GM12864 (cell line): Measurements from ENCODE around the gene RPL18.

ENCODE experiments used
- DNase-seq: peaks from one replicate; pipeline ENCODE4 v3.0.0-alpha.2; 2011; ENCODE audit warnings: low read depth
- H3K4me3 ChIP-seq: 2 replicates; pipeline ENCODE4 v1.5.1; 2011; ENCODE audit warnings: mild to moderate bottlenecking, low read depth, low read length, control low read depth
- CTCF ChIP-seq: IDR thresholded peaks from 2 replicates; pipeline ENCODE4 v1.5.1; 2011; ENCODE audit warnings: low read depth, mild to moderate bottlenecking, moderate library complexity, low read length, control low read depth, inconsistent platforms; ENCODE audit errors: missing control alignments

RPL18 gene

GRCh38 chr19:48644355-48644754, 25.4 kb upstream of the RPL18 start:
- no peak for DNase-seq
- TF ChIP-seq CTCF, result no peak
- no peak overlapping the region for H3K4me3 ChIP-seq

DNA sequence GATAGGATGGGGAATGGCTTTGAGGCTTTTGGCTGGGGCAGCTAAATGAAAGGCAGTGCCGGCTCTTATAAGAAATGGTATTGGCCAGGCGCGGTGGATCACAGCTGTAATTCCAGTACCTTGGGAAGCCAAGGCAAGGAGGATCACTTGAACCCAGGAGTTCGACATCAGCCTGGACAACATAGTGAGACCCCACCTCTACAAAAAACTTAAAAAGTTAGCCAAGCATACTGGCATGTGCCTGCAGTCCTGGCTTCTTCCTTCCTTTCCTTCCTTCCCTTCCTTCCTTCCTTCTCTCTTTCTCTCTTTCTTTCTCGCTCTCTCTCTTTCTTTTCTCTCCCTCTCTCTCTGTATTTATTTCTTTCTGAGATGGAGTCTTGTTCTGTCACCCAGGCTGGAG, 23.9 kb upstream of the RPL18 start:
- no peak overlapping the region for H3K4me3 ChIP-seq
- no peak for DNase-seq
- TF ChIP-seq CTCF, result no peak

GRCh38 chr19:48641850-48642249, 22.9 kb upstream of the RPL18 start:
- no peak for DNase-seq
- no peak for TF ChIP-seq CTCF
- H3K4me3 ChIP-seq, result no peak overlapping the region

DNA sequence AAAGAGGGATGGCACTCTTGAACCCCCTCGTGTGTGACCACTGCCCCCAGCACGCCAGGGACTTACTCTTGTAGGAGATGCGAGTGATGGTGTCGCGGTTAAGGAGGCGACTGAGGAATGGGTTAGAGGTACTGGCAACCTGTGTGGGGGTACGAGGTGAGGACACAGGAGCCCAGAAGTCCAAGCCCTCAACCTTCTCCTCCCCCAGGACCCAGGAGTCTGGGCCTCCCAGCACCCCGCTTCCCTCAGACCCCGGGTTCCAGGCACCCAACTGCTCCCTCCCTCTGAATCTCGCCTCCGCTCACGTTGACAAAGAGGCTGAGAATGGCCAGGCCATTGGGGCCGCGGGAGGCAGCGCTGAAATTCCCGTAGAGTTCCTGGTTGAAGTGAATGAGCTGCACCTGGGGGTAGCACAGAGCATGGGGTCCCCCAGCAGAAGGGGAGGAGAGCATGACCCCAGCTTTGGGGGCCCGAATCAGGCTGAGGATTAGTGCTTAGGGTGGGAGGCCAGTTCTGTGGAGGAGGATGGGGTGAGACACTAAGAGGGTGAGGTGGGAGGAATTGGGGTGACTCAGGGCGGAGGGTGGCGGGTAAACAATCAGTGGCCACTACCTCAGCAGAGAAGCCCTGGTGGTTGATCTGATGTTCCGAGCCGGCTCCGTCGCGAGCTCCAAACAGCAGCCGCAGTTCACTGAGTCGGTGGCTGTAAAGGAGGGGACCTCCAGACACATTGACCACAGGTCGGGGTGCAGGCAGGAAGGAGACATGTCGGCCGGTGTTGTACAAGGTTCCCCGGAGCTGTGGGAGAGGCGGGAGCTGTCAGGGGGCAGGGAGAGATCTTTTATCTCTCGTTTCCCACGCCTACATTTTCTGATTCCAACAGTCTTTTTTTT, 20.8 kb upstream of the RPL18 start:
- DNase-seq, result no peak
- H3K4me3 ChIP-seq, result no peak overlapping the region
- no peak for TF ChIP-seq CTCF

DNA sequence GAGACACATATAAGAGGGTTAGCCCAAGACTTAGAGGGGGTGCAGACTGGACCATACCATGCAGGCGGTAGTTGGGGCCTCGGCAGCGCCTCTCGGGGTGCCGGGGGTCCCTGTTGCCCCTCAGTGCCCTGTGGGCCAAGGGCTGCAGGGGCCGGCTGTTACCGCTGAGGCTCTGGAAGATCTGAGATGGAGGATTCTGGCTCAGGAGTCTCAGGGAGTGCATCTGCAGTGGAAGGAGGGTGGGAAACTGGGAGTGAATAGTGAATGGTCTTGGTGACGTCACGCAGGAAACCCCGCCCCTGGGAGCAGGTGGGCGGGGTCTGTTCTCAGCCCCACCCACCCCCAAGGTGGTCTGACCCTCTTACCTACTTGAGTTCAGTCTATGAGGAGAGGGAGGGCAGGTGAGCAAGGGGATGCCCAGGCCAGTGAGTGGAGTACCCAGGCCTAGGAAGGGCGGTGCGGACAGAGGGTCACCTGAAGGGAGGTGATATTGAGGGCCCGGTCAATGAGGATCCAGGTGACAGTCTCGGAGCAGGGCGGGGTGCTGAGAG, 19.9 kb upstream of the RPL18 start:
- H3K4me3 ChIP-seq, result peak overlapping the region; percentile 53
- no peak for TF ChIP-seq CTCF

DNA sequence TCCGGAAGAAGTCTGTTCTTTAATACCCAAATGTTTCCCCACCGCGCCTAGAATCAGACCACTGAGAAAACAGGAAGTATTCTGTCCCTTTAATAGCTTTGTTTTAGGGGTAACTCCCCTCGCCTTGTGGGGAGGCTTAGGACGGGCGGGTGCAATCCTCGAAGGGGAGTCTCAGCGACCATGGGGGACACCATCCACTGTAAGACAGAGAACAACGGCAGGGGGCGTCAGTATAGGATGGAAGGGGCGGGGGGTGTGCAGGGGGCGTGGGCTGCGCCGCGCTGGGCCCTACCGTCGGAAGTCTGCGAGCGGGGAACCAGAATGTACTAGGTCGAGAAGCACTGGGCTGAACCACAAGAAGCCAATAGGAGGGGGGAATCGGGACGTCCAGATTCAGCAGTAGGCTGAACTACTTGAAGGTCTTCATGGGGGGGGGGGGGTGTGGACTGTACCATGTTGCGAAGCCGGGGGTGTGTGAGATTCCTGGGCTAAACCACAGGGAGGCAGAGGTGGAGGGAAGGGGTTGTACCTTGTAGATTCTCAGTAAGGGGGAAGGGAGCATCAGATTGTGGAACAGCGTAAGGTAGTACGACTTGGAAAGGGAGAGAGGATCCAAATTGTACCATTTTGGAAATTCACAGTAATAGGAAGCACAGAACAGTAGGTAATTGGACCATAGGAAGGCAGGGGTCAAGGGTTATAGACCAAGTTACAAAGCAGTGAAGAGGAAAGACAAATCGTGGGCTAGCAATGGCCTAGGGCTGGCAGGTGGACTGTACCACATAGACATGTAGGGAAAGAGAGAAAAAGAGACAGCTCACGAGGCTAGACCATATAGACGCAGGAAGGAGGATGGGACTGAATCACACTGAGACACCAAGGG, 19.2 kb upstream of the RPL18 start:
- TF ChIP-seq CTCF, result no peak
- H3K4me3 ChIP-seq, result peak overlapping the region; percentile 53
- DNase-seq, result peak; percentile 92

More for the DNA sequence above, 19.9 kb upstream of the RPL18 start:
- no peak for DNase-seq
